K562 (cell line): Measurements from ENCODE around the gene SLC25A45. TPM values are rescaled to one million over a fixed set of nuclear protein-coding genes. Genes with fewer than 3 reads are reported as not detected.

Source experiments
- ARID1B ChIP-seq: fragments of 450-650 bp; IDR thresholded peaks from 2 replicates; pipeline ENCODE4 v1.6.1; 2016; ENCODE audit warnings: antibody characterized with exemption, mild to moderate bottlenecking, inconsistent platforms
- CBFA2T2 ChIP-seq: fragments of 450-650 bp; conservative IDR thresholded peaks from 2 replicates; pipeline ENCODE4 v1.6.1; 2017; ENCODE audit warnings: mild to moderate bottlenecking
- CCNT2 ChIP-seq: IDR thresholded peaks from 2 replicates; pipeline ENCODE4 v1.6.1; 2011; ENCODE audit warnings: borderline replicate concordance, low read depth, mild to moderate bottlenecking, moderate library complexity, mixed read lengths, low read length; ENCODE audit not compliant: insufficient read length; ENCODE audit errors: extremely low read depth
- MECOM ChIP-seq: fragments of 250-450 bp; sonication (Bioruptor Pico); IDR thresholded peaks from 2 replicates; pipeline ENCODE4 v1.8.0; 2022; ENCODE audit warnings: inconsistent platforms
- NEUROD1 ChIP-seq: fragments of 150-350 bp; IDR thresholded peaks from 2 replicates; pipeline ENCODE4 v1.6.1; 2014; ENCODE audit warnings: borderline replicate concordance, low read length, low read depth; ENCODE audit not compliant: partially characterized antibody
- POLR2A ChIP-seq: fragments of 450-650 bp; conservative IDR thresholded peaks from 2 replicates; pipeline ENCODE4 v1.6.1; 2016
- SRF ChIP-seq, 2 experiments: fragments of 250-450, 450-650 bp in 1 of 2; sonication (Bioruptor Pico) in 1 of 2; sonication (generic) in 1 of 2; formaldehyde crosslinking; IDR thresholded peaks; 2 replicates each; pipeline versions ENCODE4 v1.5.0 to v1.5.1; 2020 to 2022; ENCODE audit warnings: mild to moderate bottlenecking in 1 of 2, missing genetic modification reagents in 1 of 2
- ZNF79 ChIP-seq: fragments of 250-450 bp; sonication (Bioruptor Pico); IDR thresholded peaks from 2 replicates; pipeline ENCODE4 v1.4.0; 2020; ENCODE audit warnings: low read depth, mild to moderate bottlenecking, moderate library complexity
- polyA plus RNA-seq, 8 experiments: library from polyadenylated mRNA; depleted of rRNA in 4 of 8; stranded (reverse) in 5 of 8; unstranded in 3 of 8; fragments of >200 nt; fragmentation: Nextera tagmentation in 2 of 8; fragmentation: Illumina TruSeq in 1 of 8; extraction: Ambion mirVana in 2 of 8; extraction: Trizol in 1 of 8; gene quantifications; 2 replicates each; pipeline versions ENCODE4 v1.2.1 to v1.2.3, GENCODE V29; 2011 to 2014; ENCODE audit warnings: inconsistent platforms in 1 of 8, missing spikeins in 1 of 8
- total RNA-seq, 7 experiments: library from RNA; depleted of rRNA in 6 of 7; stranded (reverse); fragments of >200 nt in 6 of 7; fragmentation: Illumina TruSeq in 2 of 7; extraction: Trizol in 2 of 7; gene quantifications; 2 replicates each; pipeline versions ENCODE4 v1.2.1 to v1.2.3, GENCODE V29; 2011 to 2021; ENCODE audit warnings: low replicate concordance in 1 of 7
- TF ChIP-seq, protein P1 (sequence below): sonication (generic); formaldehyde crosslinking; IDR thresholded peaks from 2 replicates; pipeline ENCODE4 v1.8.0; 2022; ENCODE audit warnings: missing genetic modification reagents, mild to moderate bottlenecking, moderate library complexity, borderline replicate concordance
- TF ChIP-seq, protein P2 (sequence below), 3 experiments: IDR thresholded peaks in 2 of 3; conservative IDR thresholded peaks in 1 of 3; 2 replicates each; pipeline ENCODE4 v1.5.1; 2011 to 2012; ENCODE audit warnings: low read length in 3 of 3, mild to moderate bottlenecking in 3 of 3, control low read depth in 2 of 3, improper control_type of control experiment in 1 of 3, inconsistent platforms in 1 of 3, low read depth in 1 of 3, mixed read lengths in 1 of 3, moderate library complexity in 1 of 3; ENCODE audit not compliant: insufficient read depth in 2 of 3
- TF ChIP-seq, protein P3 (sequence below), 2 experiments: fragments of 450-650 bp; formaldehyde crosslinking in 1 of 2; IDR thresholded peaks; 2 replicates each; pipeline versions ENCODE4 v1.4.0 to v1.6.1; 2014 to 2020; ENCODE audit warnings: mild to moderate bottlenecking in 2 of 2, borderline replicate concordance in 1 of 2, low read depth in 1 of 2
- TF ChIP-seq, protein P4 (sequence below): fragments of 200-800 bp; sonication (Bioruptor generic); IDR thresholded peaks from 2 replicates; pipeline ENCODE4 v1.6.1; 2017; ENCODE audit warnings: missing genetic modification characterization, missing compliant biosample characterization

The SLC25A45 gene
- total and polyA plus RNA-seq, 9 of the 15 experiments (the other 6 are each of a cell fraction or from before 2014, with no cell fraction given): 0.15 to 2.3 (median 0.68) TPM

DNA sequence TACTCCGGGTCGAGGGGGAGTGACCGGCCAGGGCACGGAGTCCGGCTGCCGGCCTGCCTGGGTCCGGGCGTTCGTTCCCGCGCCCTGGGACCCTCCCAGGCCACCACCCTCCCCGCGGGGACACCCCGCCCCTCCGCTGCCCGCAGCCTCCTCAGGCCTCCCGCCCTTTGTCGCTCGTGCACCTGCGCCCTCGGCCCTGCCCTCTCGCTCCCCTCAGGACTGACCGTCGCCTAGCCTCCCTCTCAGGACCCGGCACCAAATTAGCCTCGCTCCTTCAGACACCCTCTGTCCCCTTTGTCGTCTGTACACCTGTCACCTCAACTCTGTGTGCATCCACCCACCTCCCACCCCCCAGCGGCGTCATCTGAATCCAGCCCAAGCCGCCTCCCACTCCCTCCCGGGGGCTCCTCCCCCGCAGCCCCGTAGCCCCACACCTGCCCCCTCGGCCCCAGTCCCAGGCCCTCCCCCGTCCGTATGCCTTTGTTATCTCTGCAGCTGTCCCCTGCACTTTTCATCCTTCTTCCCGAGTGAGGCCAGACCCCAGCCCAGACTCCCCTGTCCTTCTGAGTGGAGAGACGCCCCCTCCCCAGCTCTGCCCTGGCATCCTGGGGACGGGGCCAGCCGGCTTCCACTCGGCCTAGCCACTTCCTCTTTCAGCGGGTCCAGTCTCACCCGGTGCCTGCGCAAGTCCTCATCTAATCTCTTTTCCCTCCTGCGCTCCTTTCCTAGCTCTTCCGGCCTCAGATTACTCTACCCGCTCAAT is 27.3 kb downstream of the SLC25A45 start (continued):
- TF ChIP-seq, protein P1, sequence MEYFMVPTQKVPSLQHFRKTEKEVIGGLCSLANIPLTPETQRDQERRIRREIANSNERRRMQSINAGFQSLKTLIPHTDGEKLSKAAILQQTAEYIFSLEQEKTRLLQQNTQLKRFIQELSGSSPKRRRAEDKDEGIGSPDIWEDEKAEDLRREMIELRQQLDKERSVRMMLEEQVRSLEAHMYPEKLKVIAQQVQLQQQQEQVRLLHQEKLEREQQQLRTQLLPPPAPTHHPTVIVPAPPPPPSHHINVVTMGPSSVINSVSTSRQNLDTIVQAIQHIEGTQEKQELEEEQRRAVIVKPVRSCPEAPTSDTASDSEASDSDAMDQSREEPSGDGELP (CRISPR knock-in tag): peak; percentile 34; the same call in 1 of the 2 replicates
- TF ChIP-seq MECOM (CRISPR knock-in tag) (no peak), NEUROD1 (peak; percentile 12), POLR2A (no peak), CCNT2 (peak; percentile 14), ARID1B (peak; percentile 75), ZNF79 (CRISPR knock-in tag) (no peak), SRF (CRISPR knock-in tag; IDR thresholded peaks at IDR 0.05) (peak in 1 of 2 experiments; percentile 23; a peak in 1 of 4 replicates), CBFA2T2 (peak; percentile 56; the same call in 1 of the 2 replicates)
- TF ChIP-seq, protein P2, sequence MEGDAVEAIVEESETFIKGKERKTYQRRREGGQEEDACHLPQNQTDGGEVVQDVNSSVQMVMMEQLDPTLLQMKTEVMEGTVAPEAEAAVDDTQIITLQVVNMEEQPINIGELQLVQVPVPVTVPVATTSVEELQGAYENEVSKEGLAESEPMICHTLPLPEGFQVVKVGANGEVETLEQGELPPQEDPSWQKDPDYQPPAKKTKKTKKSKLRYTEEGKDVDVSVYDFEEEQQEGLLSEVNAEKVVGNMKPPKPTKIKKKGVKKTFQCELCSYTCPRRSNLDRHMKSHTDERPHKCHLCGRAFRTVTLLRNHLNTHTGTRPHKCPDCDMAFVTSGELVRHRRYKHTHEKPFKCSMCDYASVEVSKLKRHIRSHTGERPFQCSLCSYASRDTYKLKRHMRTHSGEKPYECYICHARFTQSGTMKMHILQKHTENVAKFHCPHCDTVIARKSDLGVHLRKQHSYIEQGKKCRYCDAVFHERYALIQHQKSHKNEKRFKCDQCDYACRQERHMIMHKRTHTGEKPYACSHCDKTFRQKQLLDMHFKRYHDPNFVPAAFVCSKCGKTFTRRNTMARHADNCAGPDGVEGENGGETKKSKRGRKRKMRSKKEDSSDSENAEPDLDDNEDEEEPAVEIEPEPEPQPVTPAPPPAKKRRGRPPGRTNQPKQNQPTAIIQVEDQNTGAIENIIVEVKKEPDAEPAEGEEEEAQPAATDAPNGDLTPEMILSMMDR (IDR thresholded peaks at IDR 0.05 in 2 of 3, conservative IDR thresholded peaks at IDR 0.05 in 1 of 3; ENCODE audit: insufficient read depth in 2 of 3, low read depth in 1 of 3, low read length in 3 of 3): no peak
- TF ChIP-seq, protein P3, sequence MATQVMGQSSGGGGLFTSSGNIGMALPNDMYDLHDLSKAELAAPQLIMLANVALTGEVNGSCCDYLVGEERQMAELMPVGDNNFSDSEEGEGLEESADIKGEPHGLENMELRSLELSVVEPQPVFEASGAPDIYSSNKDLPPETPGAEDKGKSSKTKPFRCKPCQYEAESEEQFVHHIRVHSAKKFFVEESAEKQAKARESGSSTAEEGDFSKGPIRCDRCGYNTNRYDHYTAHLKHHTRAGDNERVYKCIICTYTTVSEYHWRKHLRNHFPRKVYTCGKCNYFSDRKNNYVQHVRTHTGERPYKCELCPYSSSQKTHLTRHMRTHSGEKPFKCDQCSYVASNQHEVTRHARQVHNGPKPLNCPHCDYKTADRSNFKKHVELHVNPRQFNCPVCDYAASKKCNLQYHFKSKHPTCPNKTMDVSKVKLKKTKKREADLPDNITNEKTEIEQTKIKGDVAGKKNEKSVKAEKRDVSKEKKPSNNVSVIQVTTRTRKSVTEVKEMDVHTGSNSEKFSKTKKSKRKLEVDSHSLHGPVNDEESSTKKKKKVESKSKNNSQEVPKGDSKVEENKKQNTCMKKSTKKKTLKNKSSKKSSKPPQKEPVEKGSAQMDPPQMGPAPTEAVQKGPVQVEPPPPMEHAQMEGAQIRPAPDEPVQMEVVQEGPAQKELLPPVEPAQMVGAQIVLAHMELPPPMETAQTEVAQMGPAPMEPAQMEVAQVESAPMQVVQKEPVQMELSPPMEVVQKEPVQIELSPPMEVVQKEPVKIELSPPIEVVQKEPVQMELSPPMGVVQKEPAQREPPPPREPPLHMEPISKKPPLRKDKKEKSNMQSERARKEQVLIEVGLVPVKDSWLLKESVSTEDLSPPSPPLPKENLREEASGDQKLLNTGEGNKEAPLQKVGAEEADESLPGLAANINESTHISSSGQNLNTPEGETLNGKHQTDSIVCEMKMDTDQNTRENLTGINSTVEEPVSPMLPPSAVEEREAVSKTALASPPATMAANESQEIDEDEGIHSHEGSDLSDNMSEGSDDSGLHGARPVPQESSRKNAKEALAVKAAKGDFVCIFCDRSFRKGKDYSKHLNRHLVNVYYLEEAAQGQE (IDR thresholded peaks at IDR 0.05; ENCODE audit: borderline replicate concordance): peak; percentile 56; the same call in 1 of the 2 replicates
- TF ChIP-seq, protein P3 (CRISPR knock-in tag; IDR thresholded peaks at IDR 0.05; ENCODE audit: low read depth): no peak
- TF ChIP-seq, protein P4, sequence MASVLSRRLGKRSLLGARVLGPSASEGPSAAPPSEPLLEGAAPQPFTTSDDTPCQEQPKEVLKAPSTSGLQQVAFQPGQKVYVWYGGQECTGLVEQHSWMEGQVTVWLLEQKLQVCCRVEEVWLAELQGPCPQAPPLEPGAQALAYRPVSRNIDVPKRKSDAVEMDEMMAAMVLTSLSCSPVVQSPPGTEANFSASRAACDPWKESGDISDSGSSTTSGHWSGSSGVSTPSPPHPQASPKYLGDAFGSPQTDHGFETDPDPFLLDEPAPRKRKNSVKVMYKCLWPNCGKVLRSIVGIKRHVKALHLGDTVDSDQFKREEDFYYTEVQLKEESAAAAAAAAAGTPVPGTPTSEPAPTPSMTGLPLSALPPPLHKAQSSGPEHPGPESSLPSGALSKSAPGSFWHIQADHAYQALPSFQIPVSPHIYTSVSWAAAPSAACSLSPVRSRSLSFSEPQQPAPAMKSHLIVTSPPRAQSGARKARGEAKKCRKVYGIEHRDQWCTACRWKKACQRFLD (CRISPR knock-in tag): 0 out of 2 replicates have a peak, but pooled peaks have one; percentile 12
